Left renal cortex interstitium (tissue), 4 donors: ENCODE data around the gene CAVIN1. TPM values are rescaled to one million over a fixed set of nuclear protein-coding genes. Genes with fewer than 3 reads are reported as not detected.
"Not testable (repeated sequence)": the region's sequence is repeated elsewhere in the genome, so short reads cannot be mapped to it uniquely, and the experiment has no call there.

Experiments used
- DNase-seq, 4 donors: peaks; one replicate each; pipeline ENCODE4 v3.0.0-alpha.2; 2013; ENCODE audit warnings: low read depth in 4 of 4, low spot score in 2 of 4, missing footprints in 1 of 4
- polyA plus RNA-seq, 4 donors: library from polyadenylated mRNA; unstranded; fragments of 120-200 nt; gene quantifications; one replicate each; pipeline ENCODE4 v1.2.1, GENCODE V29; 2013; ENCODE audit not compliant: insufficient read length in 4 of 4

Gene CAVIN1
- polyA plus RNA-seq, 4 donors = 58.0 to 85.6 (median 68.6) TPM

DNA sequence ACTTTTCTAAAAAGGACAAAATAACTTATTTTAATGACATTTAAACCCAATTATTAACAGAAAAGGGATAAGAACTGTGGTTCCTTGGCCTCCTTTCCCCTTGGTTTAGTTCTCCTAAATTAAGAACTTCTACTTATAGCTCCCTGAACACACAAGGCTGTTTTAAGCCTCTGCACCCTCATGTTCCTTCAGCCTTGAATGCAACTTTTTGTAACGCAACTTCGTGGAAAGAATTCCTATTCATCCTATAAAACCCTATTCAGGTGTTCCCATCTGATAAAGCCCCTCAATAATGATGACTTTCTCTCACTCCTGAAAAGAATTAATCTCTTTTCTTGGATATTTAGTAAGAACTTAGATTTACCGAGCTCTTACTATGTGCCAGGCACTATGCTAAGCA, 41.2 kb downstream of the CAVIN1 start:
- DNase-seq = no peak

DNA sequence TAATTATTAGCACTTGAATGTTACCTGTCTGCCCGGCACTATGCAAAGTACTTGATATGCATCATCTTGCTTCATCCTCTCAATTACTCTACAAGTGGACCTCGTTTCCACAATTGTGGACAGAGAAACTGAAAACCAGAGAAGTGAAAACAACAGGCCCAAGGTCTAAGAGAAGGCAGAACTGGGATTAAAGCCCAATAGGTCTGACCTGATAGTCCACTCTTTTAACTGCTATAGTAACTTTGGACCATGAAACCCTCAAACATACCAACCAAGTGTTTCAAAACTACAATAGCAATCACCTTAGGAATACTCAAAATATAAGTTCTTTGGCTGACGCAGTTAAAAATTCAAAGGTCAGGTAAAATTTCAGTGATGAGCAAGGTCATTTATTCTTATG, 42.1 kb downstream of the CAVIN1 start:
- DNase-seq = no peak

GRCh38 chr17:42378959-42379594, 44.0 kb downstream of the CAVIN1 start:
- peak in 2 of 4 donors; percentile 21 to 44 for DNase-seq

DNA sequence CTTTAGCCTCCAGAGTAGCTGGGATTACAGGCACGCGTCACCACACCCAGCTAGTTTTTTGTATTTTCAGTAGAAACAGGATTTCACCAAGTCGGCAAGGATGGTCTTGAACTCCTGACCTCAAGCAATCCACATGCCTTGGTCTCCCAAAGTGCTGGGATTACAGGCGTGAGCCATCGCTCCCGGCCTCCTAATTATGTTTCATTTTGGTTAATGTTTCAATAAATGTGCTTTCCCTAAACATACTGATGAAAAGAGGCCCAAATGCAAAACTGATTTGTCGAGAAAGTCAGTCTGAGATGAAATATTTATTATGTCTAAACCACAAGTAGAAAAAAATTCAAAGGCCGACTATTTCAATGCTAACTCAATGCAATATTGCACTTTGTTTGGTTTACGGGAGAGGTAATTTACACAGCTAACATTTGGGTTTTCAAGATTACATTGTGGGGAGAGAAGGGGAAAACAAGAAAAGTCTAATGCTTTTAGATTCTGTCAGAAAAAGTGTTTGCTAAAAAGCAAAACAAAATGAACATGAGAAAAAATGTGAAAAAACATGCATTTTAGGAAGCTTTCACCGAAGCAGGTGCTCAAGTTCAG, 44.6 kb downstream of the CAVIN1 start:
- DNase-seq = no peak

DNA sequence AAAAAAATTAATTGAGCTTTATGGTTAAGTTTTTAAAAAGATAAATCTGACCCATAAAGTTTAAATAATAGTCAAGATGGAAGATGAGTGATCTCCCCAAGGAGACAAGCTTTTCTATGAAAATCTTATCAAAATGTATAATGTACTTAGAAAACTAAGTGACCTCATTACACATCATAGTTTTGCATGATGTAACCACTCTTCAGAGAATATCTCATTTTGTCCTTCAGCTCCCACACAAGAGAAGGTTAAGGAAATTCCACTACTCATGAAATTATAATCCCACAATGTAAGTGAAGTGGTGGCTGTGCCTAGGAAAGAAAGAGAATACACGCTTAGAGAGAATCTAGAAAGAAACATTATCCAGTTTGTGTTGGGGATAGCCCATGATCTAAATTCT, 49.2 kb downstream of the CAVIN1 start:
- no peak for DNase-seq

DNA sequence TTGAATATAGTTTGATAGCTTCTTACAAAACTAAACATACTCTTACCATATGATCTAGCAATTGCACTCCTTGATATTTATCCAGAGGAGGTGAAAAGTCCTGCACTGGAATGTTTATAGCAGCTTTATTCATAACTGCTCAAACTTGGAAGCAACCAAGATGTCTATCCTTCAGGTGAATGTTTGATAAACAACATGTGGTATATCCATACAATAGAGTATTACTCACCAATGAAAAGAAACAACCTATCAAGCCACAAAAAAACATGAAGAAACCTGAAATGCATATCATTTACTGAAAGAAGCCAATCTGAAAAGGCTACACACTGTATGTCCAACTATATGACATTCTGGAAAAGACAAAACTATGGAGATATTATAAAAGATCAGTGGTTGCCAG, 50.9 kb downstream of the CAVIN1 start:
- no peak for DNase-seq

- DNase-seq = not testable (repeated sequence)
These were observed 54.1 kb downstream of the CAVIN1 start for GRCh38 chr17:42368797-42369561.

DNA sequence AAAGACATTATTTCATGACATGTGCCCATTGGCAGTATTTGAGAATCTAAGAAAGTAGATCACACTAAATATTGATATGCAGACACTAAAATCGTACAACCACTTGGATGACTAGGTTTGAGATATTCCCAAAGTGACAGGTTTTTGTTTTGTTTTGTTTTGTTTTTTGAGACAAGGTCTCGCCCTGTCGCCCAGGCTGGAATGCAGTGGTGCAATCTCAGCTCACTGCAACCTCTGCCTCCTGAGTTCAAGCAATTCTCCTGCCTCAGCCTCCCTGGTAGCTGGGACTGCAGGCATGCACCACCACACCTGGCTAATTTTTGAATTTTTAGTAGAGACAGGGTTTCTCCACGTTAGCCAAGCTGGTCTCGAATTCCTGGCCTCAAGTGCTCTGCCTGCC, 54.7 kb downstream of the CAVIN1 start:
- DNase-seq = not testable (repeated sequence)

- DNase-seq = not testable (repeated sequence)
These were observed 56.7 kb downstream of the CAVIN1 start for GRCh38 chr17:42366176-42367023.

DNA sequence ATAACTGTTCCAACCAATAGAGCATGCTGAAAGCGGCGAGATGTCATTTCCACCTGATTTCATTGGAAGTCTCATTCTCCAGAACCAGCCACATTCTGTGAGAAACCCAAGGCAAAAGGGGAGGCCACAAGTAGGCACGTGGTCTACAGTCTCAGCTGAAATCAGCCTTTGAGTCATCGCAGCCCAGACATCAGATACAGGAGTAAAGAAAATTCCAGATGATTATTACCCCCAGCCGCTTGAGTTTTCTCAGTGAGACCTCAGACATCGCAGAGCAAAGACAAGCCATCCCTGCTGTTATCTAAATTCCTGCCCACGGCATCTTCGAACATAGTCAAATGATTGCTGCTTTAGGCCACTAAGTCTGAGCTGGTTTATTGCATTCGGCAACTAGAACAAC, 57.9 kb downstream of the CAVIN1 start:
- no peak for DNase-seq

GRCh38 chr17:42363767-42364585, 59.1 kb downstream of the CAVIN1 start:
- DNase-seq = no peak

- no peak for DNase-seq
These were observed 59.8 kb downstream of the CAVIN1 start for GRCh38 chr17:42363231-42363630.

GRCh38 chr17:42362245-42362961, 60.7 kb downstream of the CAVIN1 start:
- no peak for DNase-seq

DNA sequence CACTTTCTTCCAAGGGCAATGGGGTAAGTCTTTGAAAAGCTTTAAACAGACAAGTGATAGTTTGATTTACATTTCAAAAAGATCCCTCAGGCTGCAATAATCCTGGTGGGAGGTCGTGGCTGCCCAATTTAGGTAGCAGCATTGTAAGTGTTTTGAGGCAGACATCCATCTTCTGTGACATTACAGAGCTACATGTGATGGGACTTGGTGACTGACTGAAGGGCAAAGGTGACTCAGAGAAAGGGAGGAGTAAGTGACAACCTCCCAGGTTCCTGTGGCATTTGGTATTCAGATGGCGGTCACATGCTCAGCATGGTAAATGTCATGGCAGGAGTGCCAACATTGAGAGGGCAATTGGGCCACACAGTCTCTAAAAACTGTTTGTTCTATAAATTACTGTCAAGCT, 61.3 kb downstream of the CAVIN1 start:
- no peak for DNase-seq

DNA sequence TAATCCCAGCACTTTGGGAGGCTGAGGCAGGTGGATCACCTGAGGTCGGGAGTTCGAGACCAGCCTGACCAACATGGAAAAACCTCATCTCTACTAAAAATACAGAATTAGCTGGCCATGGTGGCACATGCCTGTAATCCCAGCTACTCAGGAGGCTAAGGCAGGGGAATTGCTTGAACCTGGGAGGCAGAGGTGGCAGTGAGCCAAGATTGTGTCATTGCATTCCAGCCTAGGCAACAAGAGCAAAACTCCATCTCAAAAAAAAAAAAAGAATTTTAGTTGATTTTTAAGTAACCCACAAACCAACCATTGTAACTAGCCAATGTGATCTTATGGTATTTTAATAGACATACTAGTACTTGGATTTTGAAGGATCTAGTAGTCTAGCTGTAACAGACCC, 62.7 kb downstream of the CAVIN1 start:
- not testable (repeated sequence) for DNase-seq

DNA sequence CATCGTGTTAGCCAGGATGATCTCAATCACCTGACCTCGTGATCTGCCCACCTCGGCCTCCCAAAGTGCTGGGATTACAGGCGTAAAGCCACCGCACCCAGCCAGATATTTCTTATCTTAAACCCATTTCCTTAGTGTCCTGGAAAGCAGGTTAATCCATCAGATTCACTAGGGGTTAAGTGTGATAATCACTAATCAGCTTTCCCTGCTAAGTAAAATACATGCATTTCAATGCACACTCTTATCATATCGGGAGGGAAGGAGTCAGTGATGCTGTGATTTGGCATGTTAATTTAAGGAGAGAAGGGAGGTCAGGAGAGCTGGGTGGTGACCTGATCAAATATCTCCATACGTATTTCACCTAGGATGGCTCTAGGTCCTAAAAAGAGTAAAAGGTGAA, 63.9 kb downstream of the CAVIN1 start:
- DNase-seq = no peak

- no peak for DNase-seq
These were observed 64.6 kb downstream of the CAVIN1 start for GRCh38 chr17:42358434-42358833.

GRCh38 chr17:42354956-42355843, 67.9 kb downstream of the CAVIN1 start:
- DNase-seq = no peak
